H9 (cell line): ENCODE results near the gene TMEM117. TPM values are rescaled to one million over a fixed set of nuclear protein-coding genes. Genes with fewer than 3 reads are reported as not detected.

Experiments used
- DNase-seq: peaks from one replicate; pipeline ENCODE4 v3.0.0-alpha.2; 2017
- H2AFZ ChIP-seq: one replicate; pipeline ENCODE4 v1.6.1; 2013; ENCODE audit warnings: mild to moderate bottlenecking, low read length, control low read depth, moderate library complexity
- H2AK5ac ChIP-seq: 2 replicates; pipeline ENCODE4 v1.6.1; 2013; ENCODE audit warnings: low read length, control low read depth, mixed read lengths; ENCODE audit not compliant: insufficient read length
- H2BK120ac ChIP-seq: one replicate; pipeline ENCODE4 v1.6.1; 2013; ENCODE audit warnings: low read depth, mild to moderate bottlenecking, low read length, control low read depth, inconsistent platforms; ENCODE audit not compliant: poor library complexity, severe bottlenecking
- H2BK12ac ChIP-seq: 2 replicates; pipeline ENCODE4 v1.6.1; 2013; ENCODE audit warnings: low read length, control low read depth, mixed read lengths, low read depth; ENCODE audit not compliant: insufficient read length
- H2BK15ac ChIP-seq: 2 replicates; pipeline ENCODE4 v1.6.1; 2013; ENCODE audit warnings: low read depth, low read length, control low read depth
- H2BK20ac ChIP-seq: one replicate; pipeline ENCODE4 v1.6.1; 2013; ENCODE audit warnings: low read depth, mild to moderate bottlenecking, low read length, control low read depth, inconsistent platforms; ENCODE audit not compliant: poor library complexity, severe bottlenecking
- H2BK5ac ChIP-seq: 2 replicates; pipeline ENCODE4 v1.6.1; 2013; ENCODE audit warnings: low read length, control low read depth, mixed read lengths; ENCODE audit not compliant: insufficient read length
- H3K14ac ChIP-seq: 2 replicates; pipeline ENCODE4 v1.6.1; 2013; ENCODE audit warnings: low read length, control low read depth; ENCODE audit not compliant: insufficient read depth
- H3K18ac ChIP-seq: 2 replicates; pipeline ENCODE4 v1.6.1; 2013; ENCODE audit warnings: low read depth, mild to moderate bottlenecking, mixed read lengths, low read length, control low read depth; ENCODE audit not compliant: insufficient read length
- H3K23ac ChIP-seq: 2 replicates; pipeline ENCODE4 v1.6.1; 2013; ENCODE audit warnings: low read length, control low read depth, mixed read lengths, low read depth; ENCODE audit not compliant: insufficient read length
- H3K23me2 ChIP-seq: 2 replicates; pipeline ENCODE4 v1.6.1; 2013; ENCODE audit warnings: low read depth, mild to moderate bottlenecking, mixed read lengths, low read length, control low read depth; ENCODE audit not compliant: insufficient read length, poor library complexity, severe bottlenecking
- H3K27ac ChIP-seq: 2 replicates; pipeline ENCODE4 v1.5.1; 2013; ENCODE audit warnings: low read length, control low read depth, mixed read lengths, low read depth; ENCODE audit not compliant: insufficient read length
- H3K27me3 ChIP-seq: 2 replicates; pipeline ENCODE4 v1.6.1; 2013; ENCODE audit warnings: low read length, control low read depth, inconsistent platforms; ENCODE audit not compliant: insufficient read depth
- H3K4ac ChIP-seq: 2 replicates; pipeline ENCODE4 v1.6.1; 2013; ENCODE audit warnings: low read depth, mild to moderate bottlenecking, control low read depth, inconsistent platforms, low read length, moderate library complexity
- H3K4me1 ChIP-seq: 2 replicates; pipeline ENCODE4 v1.6.1; 2013; ENCODE audit warnings: low read length, control low read depth, inconsistent platforms; ENCODE audit not compliant: insufficient read depth
- H3K4me2 ChIP-seq: 2 replicates; pipeline ENCODE4 v1.6.1; 2013; ENCODE audit warnings: low read length, control low read depth, mixed read lengths; ENCODE audit not compliant: insufficient read length, insufficient read depth
- H3K56ac ChIP-seq: 2 replicates; pipeline ENCODE4 v1.6.1; 2013; ENCODE audit warnings: low read depth, mild to moderate bottlenecking, mixed read lengths, low read length, control low read depth; ENCODE audit not compliant: insufficient read length
- H3K79me1 ChIP-seq: 2 replicates; pipeline ENCODE4 v1.6.1; 2013; ENCODE audit warnings: low read depth, mild to moderate bottlenecking, moderate library complexity, low read length, control low read depth, inconsistent platforms; ENCODE audit not compliant: insufficient read depth, poor library complexity, severe bottlenecking
- H3K79me2 ChIP-seq: 2 replicates; pipeline ENCODE4 v1.6.1; 2013; ENCODE audit warnings: low read length, control low read depth, inconsistent platforms; ENCODE audit not compliant: insufficient read depth
- H3K9ac ChIP-seq: 2 replicates; pipeline ENCODE4 v1.6.1; 2013; ENCODE audit warnings: low read length, control low read depth, mixed read lengths; ENCODE audit not compliant: insufficient read length; ENCODE audit errors: extremely low read depth
- H3K9me3 ChIP-seq: one replicate; pipeline ENCODE4 v1.6.1; 2013; ENCODE audit warnings: low read depth, low read length, inconsistent platforms; ENCODE audit not compliant: control insufficient read depth
- H3T11ph ChIP-seq: one replicate; pipeline ENCODE4 v1.6.1; 2013; ENCODE audit warnings: mild to moderate bottlenecking, low read length, control low read depth, inconsistent platforms
- H4K20me1 ChIP-seq: one replicate; pipeline ENCODE4 v1.6.1; 2013; ENCODE audit not compliant: control insufficient read depth, insufficient read length, insufficient read depth
- H4K5ac ChIP-seq: 2 replicates; pipeline ENCODE4 v1.6.1; 2013; ENCODE audit warnings: low read depth, mild to moderate bottlenecking, mixed read lengths, low read length, control low read depth; ENCODE audit not compliant: insufficient read length
- H4K8ac ChIP-seq: replicated peaks from 2 replicates; pipeline ENCODE4 v1.6.1; 2013; ENCODE audit warnings: low read length, control low read depth, mixed read lengths, low read depth; ENCODE audit not compliant: insufficient read length
- H4K91ac ChIP-seq: 2 replicates; pipeline ENCODE4 v1.6.1; 2013; ENCODE audit warnings: low read depth, mild to moderate bottlenecking, moderate library complexity, mixed read lengths, low read length, control low read depth; ENCODE audit not compliant: insufficient read length
- H3K27ac Mint-ChIP-seq, 3 experiments: 2 replicates in 2 of 3; 3 replicates in 1 of 3; pipeline ENCODE4 v1.8.0; 2020 to 2021; ENCODE audit warnings: mixed read lengths in 3 of 3, mild to moderate bottlenecking in 1 of 3, moderate library complexity in 1 of 3
- H3K27me3 Mint-ChIP-seq: 2 replicates; pipeline ENCODE4 v1.8.0; 2021; ENCODE audit warnings: low read depth, mild to moderate bottlenecking, moderate library complexity, mixed read lengths
- H3K36me3 Mint-ChIP-seq, 3 experiments: 2 replicates in 2 of 3; 3 replicates in 1 of 3; pipeline ENCODE4 v1.8.0; 2020 to 2021; ENCODE audit warnings: low read depth in 3 of 3, mixed read lengths in 3 of 3; ENCODE audit not compliant: insufficient read depth in 1 of 3
- H3K4me1 Mint-ChIP-seq, 2 experiments: 2 replicates each; pipeline ENCODE4 v1.8.0; 2020; ENCODE audit warnings: mixed read lengths in 2 of 2
- H3K4me3 Mint-ChIP-seq, 2 experiments: 2 replicates in 1 of 2; 3 replicates in 1 of 2; pipeline ENCODE4 v1.8.0; 2020 to 2021; ENCODE audit warnings: mild to moderate bottlenecking in 2 of 2, mixed read lengths in 2 of 2, moderate library complexity in 1 of 2
- H3K9me3 Mint-ChIP-seq, 2 experiments: 2 replicates in 1 of 2; 3 replicates in 1 of 2; pipeline ENCODE4 v1.8.0; 2020; ENCODE audit warnings: mild to moderate bottlenecking in 2 of 2, mixed read lengths in 2 of 2, moderate library complexity in 1 of 2
- CTCF ChIP-seq: fragments of 200-600 bp; sonication (generic); conservative IDR thresholded peaks from 3 replicates; pipeline ENCODE4 v1.8.0; 2021; ENCODE audit warnings: antibody characterized with exemption, mild to moderate bottlenecking
- WGBS: extraction: QIAGEN DNeasy Blood & Tissue Kit; methylation state at CpG from one replicate; pipeline ENCODE4 v1.1.7; 2013; ENCODE audit warnings: missing lambda C conversion rate, low lambda C conversion rate, mixed read lengths; ENCODE audit not compliant: insufficient read length; ENCODE audit errors: extremely low coverage; 5-methylcytosine and 5-hydroxymethylcytosine counted together
- total RNA-seq: library from RNA; stranded (reverse); gene quantifications from 2 replicates; pipeline ENCODE4 v1.2.1, GENCODE V29; 2021

Gene TMEM117
- total RNA-seq, 1 experiment from 2014 or later, result 1.7 TPM

- Histone ChIP-seq H3K56ac (no peak overlapping the region), H4K8ac (no peak overlapping the region), H2BK120ac (no peak overlapping the region), H3K9ac (no peak overlapping the region), H3K4ac (no peak overlapping the region), H3K4me1 (no peaks in the 10 kb centered on the region), H3K9me3 (no peaks in the 10 kb centered on the region), H4K5ac (no peak overlapping the region), H4K91ac (no peak overlapping the region), H2BK5ac (no peak overlapping the region), H2BK15ac (no peak overlapping the region), H3K79me2 (no peaks in the 10 kb centered on the region), H3K18ac (no peak overlapping the region), H4K20me1 (no peaks in the 10 kb centered on the region), H3K79me1 (no peaks in the 10 kb centered on the region), H3K23ac (no peak overlapping the region), H3K23me2 (no peaks in the 10 kb centered on the region), H3K4me2 (no peak overlapping the region), H2AFZ (no peak overlapping the region), H3K27ac (no peak overlapping the region), H2BK12ac (no peak overlapping the region), H2BK20ac (no peak overlapping the region), H3T11ph (no peak overlapping the region), H3K14ac (no peak overlapping the region), H3K27me3 (no peaks in the 10 kb centered on the region), H2AK5ac (no peak overlapping the region)
- no peak for TF ChIP-seq CTCF
- DNase-seq, result no peak
- no peaks in the 10 kb centered on the region for H3K36me3 Mint-ChIP-seq
- H3K9me3 Mint-ChIP-seq, result peaks cover 2 to 3% of the 10 kb centered on the region in 2 experiments; a peak in 1 of 5 replicates
- H3K4me3 Mint-ChIP-seq, result no peak overlapping the region
- H3K27me3 Mint-ChIP-seq, result no peaks in the 10 kb centered on the region
- no CpG with 5 or more reads among the region's 1 CpG for WGBS
- no peaks in the 10 kb centered on the region for H3K4me1 Mint-ChIP-seq
- no peak overlapping the region for H3K27ac Mint-ChIP-seq
Measured at GRCh38 chr12:44099486-44099885, 263.6 kb downstream of the TMEM117 start.
